CD4-positive, CD25-positive, alpha-beta regulatory T cell (primary cell): ENCODE results near the gene CDR2. TPM values are rescaled to one million over a fixed set of nuclear protein-coding genes. Genes with fewer than 3 reads are reported as not detected.
A peak's percentile ranks its signal among the peaks of the same experiment; 100 is the strongest.

ENCODE experiments used
- ATAC-seq, 2 donors: fragments of 150-1000 bp; cut with Tn5 transposase; one replicate each; pipeline ENCODE4 v1.10.0; 2021; ENCODE audit warnings: low read depth in 2 of 2, moderate number of reproducible peaks in 2 of 2, moderate library complexity in 1 of 2
- DNase-seq, 3 donors: peaks; one replicate each; pipeline versions ENCODE4 v3.0.0 to v3.0.0-alpha.2; 2012 to 2022; ENCODE audit warnings: mixed read lengths in 1 of 3
- H3K27ac ChIP-seq: one replicate; pipeline ENCODE4 v1.7.0; 2013; ENCODE audit warnings: mild to moderate bottlenecking, low read length; ENCODE audit not compliant: insufficient read depth, poor library complexity, severe bottlenecking
- H3K27me3 ChIP-seq: one replicate; pipeline ENCODE4 v1.7.0; 2013; ENCODE audit warnings: low read length; ENCODE audit not compliant: control insufficient read depth, insufficient read depth
- H3K36me3 ChIP-seq: one replicate; pipeline ENCODE4 v1.7.0; 2013; ENCODE audit warnings: mild to moderate bottlenecking, low read length, moderate library complexity; ENCODE audit not compliant: control insufficient read depth, insufficient read depth
- H3K4me1 ChIP-seq: 2 replicates; pipeline ENCODE4 v1.7.0; 2013; ENCODE audit warnings: mild to moderate bottlenecking, low read length; ENCODE audit not compliant: insufficient read depth, control insufficient read depth, poor library complexity, severe bottlenecking
- H3K4me3 ChIP-seq: one replicate; pipeline ENCODE4 v1.7.0; 2013; ENCODE audit warnings: low read depth, mild to moderate bottlenecking, low read length, moderate library complexity
- H3K9me3 ChIP-seq, 2 experiments: 1 replicate in 1 of 2; 2 replicates in 1 of 2; pipeline ENCODE4 v1.7.0; 2013; ENCODE audit warnings: low read length in 2 of 2, mild to moderate bottlenecking in 1 of 2, moderate library complexity in 1 of 2; ENCODE audit not compliant: control insufficient read depth in 2 of 2
- H3K27ac Mint-ChIP-seq, 3 donors: one replicate each; pipeline ENCODE4 v1.8.0; 2020 to 2022; ENCODE audit warnings: mild to moderate bottlenecking in 3 of 3, mixed read lengths in 3 of 3, moderate library complexity in 2 of 3
- H3K27me3 Mint-ChIP-seq: one replicate; pipeline ENCODE4 v1.8.0; 2022; ENCODE audit warnings: mild to moderate bottlenecking, mixed read lengths
- H3K36me3 Mint-ChIP-seq: one replicate; pipeline ENCODE4 v1.8.0; 2020; ENCODE audit warnings: mixed read lengths
- H3K4me1 Mint-ChIP-seq, 4 donors: one replicate each; pipeline ENCODE4 v1.8.0; 2020 to 2022; ENCODE audit warnings: mixed read lengths in 4 of 4, mild to moderate bottlenecking in 1 of 4
- H3K4me3 Mint-ChIP-seq, 4 donors: one replicate each; pipeline ENCODE4 v1.8.0; 2020 to 2022; ENCODE audit warnings: mild to moderate bottlenecking in 4 of 4, mixed read lengths in 4 of 4, moderate library complexity in 3 of 4
- H3K9me3 Mint-ChIP-seq, 7 donors: one replicate each; pipeline ENCODE4 v1.8.0; 2020 to 2022; ENCODE audit warnings: mixed read lengths in 7 of 7, mild to moderate bottlenecking in 3 of 7, moderate library complexity in 2 of 7
- polyA plus RNA-seq, 4 donors: library from polyadenylated mRNA; unstranded; fragments of 300-500 nt; fragmentation: Illumina TruSeq; gene quantifications; one replicate each; pipeline ENCODE4 v1.2.3, GENCODE V29; 2021
- total RNA-seq: library from RNA; stranded (reverse); gene quantifications from one replicate; pipeline ENCODE4 v1.2.3, GENCODE V29; 2022

CDR2 gene
- total and polyA plus RNA-seq, 5 donors from 2014 or later = 64.7 to 90.2 (median 75.6) TPM

- Mint-ChIP-seq H3K27me3 (peaks cover 16% of the 10 kb centered on the region), H3K9me3 (peaks cover 0 to 10% (median 2%) of the 10 kb centered on the region in 7 donors), H3K4me3 (peak overlapping the region; percentile 89 to 94 (median 92)), H3K27ac (peak overlapping the region; percentile 96 to 100 (median 98)), H3K36me3 (peaks cover 19% of the 10 kb centered on the region), H3K4me1 (peaks cover 23 to 56% (median 41%) of the 10 kb centered on the region in 4 donors)
- H3K36me3 ChIP-seq = peaks cover 23% of the 10 kb centered on the region
- H3K27ac ChIP-seq = peak overlapping the region; percentile 100
- H3K4me1 ChIP-seq = peaks cover 37% of the 10 kb centered on the region
- ATAC-seq = no peak
- DNase-seq = no peak
- H3K27me3 ChIP-seq = no peaks in the 10 kb centered on the region
- peak overlapping the region; percentile 97 for H3K4me3 ChIP-seq
- H3K9me3 ChIP-seq = no peaks in the 10 kb centered on the region
These were observed 75.4 kb downstream of the CDR2 start for GRCh38 chr16:22299036-22299435.

- H3K36me3 Mint-ChIP-seq = peaks cover 15% of the 10 kb centered on the region
- Histone ChIP-seq H3K4me3 (peak overlapping the region; percentile 97), H3K4me1 (peaks cover 37% of the 10 kb centered on the region), H3K27ac (peak overlapping the region; percentile 100), H3K36me3 (peaks cover 19% of the 10 kb centered on the region), H3K9me3 (no peaks in the 10 kb centered on the region), H3K27me3 (no peaks in the 10 kb centered on the region)
- H3K27ac Mint-ChIP-seq = peak overlapping the region; percentile 98 to 100 (median 99)
- ATAC-seq (peak; percentile 17 to 20), DNase-seq (peak; percentile 70 to 88 (median 87))
- peaks cover 0 to 10% (median 2%) of the 10 kb centered on the region in 7 donors for H3K9me3 Mint-ChIP-seq
- H3K27me3 Mint-ChIP-seq = peaks cover 16% of the 10 kb centered on the region
- H3K4me1 Mint-ChIP-seq = peaks cover 23 to 53% (median 39%) of the 10 kb centered on the region in 4 donors
- H3K4me3 Mint-ChIP-seq = peak overlapping the region; percentile 89 to 94 (median 92)
These were observed 76.3 kb downstream of the CDR2 start for GRCh38 chr16:22297871-22298733.

- peak within 1 kb of the TSS; percentile 89 to 94 (median 92) for H3K4me3 Mint-ChIP-seq
These were observed 77.1 kb downstream of the CDR2 start, which contains the start of gene POLR3E for GRCh38 chr16:22297114-22297870. Gene POLR3E, plus strand, starts transcription at chr16:22297409. Its CDS starts 5,560 bp downstream, at chr16:22302969.

GRCh38 chr16:22296225-22297113 lies 78.0 kb downstream of the CDR2 start:
- H3K27me3 Mint-ChIP-seq = peaks cover 16% of the 10 kb centered on the region
- Histone ChIP-seq H3K27me3 (no peaks in the 10 kb centered on the region), H3K4me1 (peaks cover 37% of the 10 kb centered on the region), H3K36me3 (peaks cover 5% of the 10 kb centered on the region), H3K27ac (peak overlapping the region; percentile 100), H3K9me3 (no peaks in the 10 kb centered on the region), H3K4me3 (peak overlapping the region; percentile 94)
- peaks cover 23 to 43% (median 37%) of the 10 kb centered on the region in 4 donors for H3K4me1 Mint-ChIP-seq
- H3K36me3 Mint-ChIP-seq = peaks cover 7% of the 10 kb centered on the region
- DNase-seq = peak in 1 of 3 donors; percentile 13
- H3K27ac Mint-ChIP-seq = peak overlapping the region; percentile 98 to 100 (median 99)
- H3K4me3 Mint-ChIP-seq = peak overlapping the region; percentile 89 to 94 (median 92)
- peaks cover 0 to 10% (median 2%) of the 10 kb centered on the region in 7 donors for H3K9me3 Mint-ChIP-seq
- no peak for ATAC-seq

More at GRCh38 chr16:22297114-22297870, 77.1 kb downstream of the CDR2 start, which contains the start of gene POLR3E:
- Mint-ChIP-seq H3K27ac (peak within 1 kb of the TSS; percentile 98 to 100 (median 99)), H3K36me3 (peaks cover 10% of the 10 kb centered on the region), H3K27me3 (peaks cover 16% of the 10 kb centered on the region), H3K4me1 (peaks cover 23 to 48% (median 39%) of the 10 kb centered on the region in 4 donors), H3K9me3 (peaks cover 0 to 10% (median 2%) of the 10 kb centered on the region in 7 donors)
- Histone ChIP-seq H3K4me3 (peak within 1 kb of the TSS; percentile 97), H3K4me1 (peaks cover 37% of the 10 kb centered on the region), H3K27ac (peak within 1 kb of the TSS; percentile 100), H3K27me3 (no peaks in the 10 kb centered on the region), H3K36me3 (peaks cover 11% of the 10 kb centered on the region), H3K9me3 (no peaks in the 10 kb centered on the region)
- peak; percentile 91 to 95 for ATAC-seq
- peak; percentile 98 to 100 (median 99) for DNase-seq

Other genes starting within 250 kb of the CDR2 start
- 3.5 TPM for gene SDR42E2, start 212.1 kb downstream of the CDR2 start, total RNA-seq
- gene SDR42E2, start 212.1 kb downstream of the CDR2 start, polyA plus RNA-seq = 1 to 10 TPM in 1 of 4 donors, under 1 TPM in 3; 0.60 to 1.3 (median 0.73) TPM
- 20.1 TPM for gene EEF2K, start 168.3 kb downstream of the CDR2 start, total RNA-seq
- gene EEF2K, start 168.3 kb downstream of the CDR2 start, polyA plus RNA-seq = 1 to 10 TPM; 2.7 to 4.0 (median 3.2) TPM
- 249 TPM for gene POLR3E, start 77.2 kb downstream of the CDR2 start, total RNA-seq
- gene POLR3E, start 77.2 kb downstream of the CDR2 start, polyA plus RNA-seq = 10 to 100 TPM; 10.2 to 16.3 (median 14.6) TPM
- 656 TPM for gene NPIPB5, start 136.3 kb upstream of the CDR2 start, total RNA-seq
- 1 to 10 TPM; 4.6 to 8.3 (median 4.8) TPM for gene NPIPB5, start 136.3 kb upstream of the CDR2 start, polyA plus RNA-seq